H9 (cell line): ENCODE results near the gene MYRIP. TPM values are rescaled to one million over a fixed set of nuclear protein-coding genes. Genes with fewer than 3 reads are reported as not detected.

Source experiments
- DNase-seq: peaks from one replicate; pipeline ENCODE4 v3.0.0-alpha.2; 2017
- H2AFZ ChIP-seq: one replicate; pipeline ENCODE4 v1.6.1; 2013; ENCODE audit warnings: mild to moderate bottlenecking, low read length, control low read depth, moderate library complexity
- H2AK5ac ChIP-seq: 2 replicates; pipeline ENCODE4 v1.6.1; 2013; ENCODE audit warnings: low read length, control low read depth, mixed read lengths; ENCODE audit not compliant: insufficient read length
- H2BK120ac ChIP-seq: one replicate; pipeline ENCODE4 v1.6.1; 2013; ENCODE audit warnings: low read depth, mild to moderate bottlenecking, low read length, control low read depth, inconsistent platforms; ENCODE audit not compliant: poor library complexity, severe bottlenecking
- H2BK12ac ChIP-seq: 2 replicates; pipeline ENCODE4 v1.6.1; 2013; ENCODE audit warnings: low read length, control low read depth, mixed read lengths, low read depth; ENCODE audit not compliant: insufficient read length
- H2BK15ac ChIP-seq: 2 replicates; pipeline ENCODE4 v1.6.1; 2013; ENCODE audit warnings: low read depth, low read length, control low read depth
- H2BK20ac ChIP-seq: one replicate; pipeline ENCODE4 v1.6.1; 2013; ENCODE audit warnings: low read depth, mild to moderate bottlenecking, low read length, control low read depth, inconsistent platforms; ENCODE audit not compliant: poor library complexity, severe bottlenecking
- H2BK5ac ChIP-seq: 2 replicates; pipeline ENCODE4 v1.6.1; 2013; ENCODE audit warnings: low read length, control low read depth, mixed read lengths; ENCODE audit not compliant: insufficient read length
- H3K14ac ChIP-seq: 2 replicates; pipeline ENCODE4 v1.6.1; 2013; ENCODE audit warnings: low read length, control low read depth; ENCODE audit not compliant: insufficient read depth
- H3K18ac ChIP-seq: 2 replicates; pipeline ENCODE4 v1.6.1; 2013; ENCODE audit warnings: low read depth, mild to moderate bottlenecking, mixed read lengths, low read length, control low read depth; ENCODE audit not compliant: insufficient read length
- H3K23ac ChIP-seq: 2 replicates; pipeline ENCODE4 v1.6.1; 2013; ENCODE audit warnings: low read length, control low read depth, mixed read lengths, low read depth; ENCODE audit not compliant: insufficient read length
- H3K23me2 ChIP-seq: 2 replicates; pipeline ENCODE4 v1.6.1; 2013; ENCODE audit warnings: low read depth, mild to moderate bottlenecking, mixed read lengths, low read length, control low read depth; ENCODE audit not compliant: insufficient read length, poor library complexity, severe bottlenecking
- H3K27ac ChIP-seq: 2 replicates; pipeline ENCODE4 v1.5.1; 2013; ENCODE audit warnings: low read length, control low read depth, mixed read lengths, low read depth; ENCODE audit not compliant: insufficient read length
- H3K27me3 ChIP-seq: 2 replicates; pipeline ENCODE4 v1.6.1; 2013; ENCODE audit warnings: low read length, control low read depth, inconsistent platforms; ENCODE audit not compliant: insufficient read depth
- H3K4ac ChIP-seq: 2 replicates; pipeline ENCODE4 v1.6.1; 2013; ENCODE audit warnings: low read depth, mild to moderate bottlenecking, control low read depth, inconsistent platforms, low read length, moderate library complexity
- H3K4me1 ChIP-seq: 2 replicates; pipeline ENCODE4 v1.6.1; 2013; ENCODE audit warnings: low read length, control low read depth, inconsistent platforms; ENCODE audit not compliant: insufficient read depth
- H3K4me2 ChIP-seq: 2 replicates; pipeline ENCODE4 v1.6.1; 2013; ENCODE audit warnings: low read length, control low read depth, mixed read lengths; ENCODE audit not compliant: insufficient read length, insufficient read depth
- H3K56ac ChIP-seq: 2 replicates; pipeline ENCODE4 v1.6.1; 2013; ENCODE audit warnings: low read depth, mild to moderate bottlenecking, mixed read lengths, low read length, control low read depth; ENCODE audit not compliant: insufficient read length
- H3K79me1 ChIP-seq: 2 replicates; pipeline ENCODE4 v1.6.1; 2013; ENCODE audit warnings: low read depth, mild to moderate bottlenecking, moderate library complexity, low read length, control low read depth, inconsistent platforms; ENCODE audit not compliant: insufficient read depth, poor library complexity, severe bottlenecking
- H3K79me2 ChIP-seq: 2 replicates; pipeline ENCODE4 v1.6.1; 2013; ENCODE audit warnings: low read length, control low read depth, inconsistent platforms; ENCODE audit not compliant: insufficient read depth
- H3K9ac ChIP-seq: 2 replicates; pipeline ENCODE4 v1.6.1; 2013; ENCODE audit warnings: low read length, control low read depth, mixed read lengths; ENCODE audit not compliant: insufficient read length; ENCODE audit errors: extremely low read depth
- H3K9me3 ChIP-seq: one replicate; pipeline ENCODE4 v1.6.1; 2013; ENCODE audit warnings: low read depth, low read length, inconsistent platforms; ENCODE audit not compliant: control insufficient read depth
- H3T11ph ChIP-seq: one replicate; pipeline ENCODE4 v1.6.1; 2013; ENCODE audit warnings: mild to moderate bottlenecking, low read length, control low read depth, inconsistent platforms
- H4K20me1 ChIP-seq: one replicate; pipeline ENCODE4 v1.6.1; 2013; ENCODE audit not compliant: control insufficient read depth, insufficient read length, insufficient read depth
- H4K5ac ChIP-seq: 2 replicates; pipeline ENCODE4 v1.6.1; 2013; ENCODE audit warnings: low read depth, mild to moderate bottlenecking, mixed read lengths, low read length, control low read depth; ENCODE audit not compliant: insufficient read length
- H4K8ac ChIP-seq: replicated peaks from 2 replicates; pipeline ENCODE4 v1.6.1; 2013; ENCODE audit warnings: low read length, control low read depth, mixed read lengths, low read depth; ENCODE audit not compliant: insufficient read length
- H4K91ac ChIP-seq: 2 replicates; pipeline ENCODE4 v1.6.1; 2013; ENCODE audit warnings: low read depth, mild to moderate bottlenecking, moderate library complexity, mixed read lengths, low read length, control low read depth; ENCODE audit not compliant: insufficient read length
- H3K27ac Mint-ChIP-seq, 3 experiments: 2 replicates in 2 of 3; 3 replicates in 1 of 3; pipeline ENCODE4 v1.8.0; 2020 to 2021; ENCODE audit warnings: mixed read lengths in 3 of 3, mild to moderate bottlenecking in 1 of 3, moderate library complexity in 1 of 3
- H3K27me3 Mint-ChIP-seq: 2 replicates; pipeline ENCODE4 v1.8.0; 2021; ENCODE audit warnings: low read depth, mild to moderate bottlenecking, moderate library complexity, mixed read lengths
- H3K36me3 Mint-ChIP-seq, 3 experiments: 2 replicates in 2 of 3; 3 replicates in 1 of 3; pipeline ENCODE4 v1.8.0; 2020 to 2021; ENCODE audit warnings: low read depth in 3 of 3, mixed read lengths in 3 of 3; ENCODE audit not compliant: insufficient read depth in 1 of 3
- H3K4me1 Mint-ChIP-seq, 2 experiments: 2 replicates each; pipeline ENCODE4 v1.8.0; 2020; ENCODE audit warnings: mixed read lengths in 2 of 2
- H3K4me3 Mint-ChIP-seq, 2 experiments: 2 replicates in 1 of 2; 3 replicates in 1 of 2; pipeline ENCODE4 v1.8.0; 2020 to 2021; ENCODE audit warnings: mild to moderate bottlenecking in 2 of 2, mixed read lengths in 2 of 2, moderate library complexity in 1 of 2
- H3K9me3 Mint-ChIP-seq, 2 experiments: 2 replicates in 1 of 2; 3 replicates in 1 of 2; pipeline ENCODE4 v1.8.0; 2020; ENCODE audit warnings: mild to moderate bottlenecking in 2 of 2, mixed read lengths in 2 of 2, moderate library complexity in 1 of 2
- WGBS: extraction: QIAGEN DNeasy Blood & Tissue Kit; methylation state at CpG from one replicate; pipeline ENCODE4 v1.1.7; 2013; ENCODE audit warnings: missing lambda C conversion rate, low lambda C conversion rate, mixed read lengths; ENCODE audit not compliant: insufficient read length; ENCODE audit errors: extremely low coverage; 5-methylcytosine and 5-hydroxymethylcytosine counted together
- total RNA-seq: library from RNA; stranded (reverse); gene quantifications from 2 replicates; pipeline ENCODE4 v1.2.1, GENCODE V29; 2021
- TF ChIP-seq, protein P1 (sequence below): fragments of 200-600 bp; sonication (generic); conservative IDR thresholded peaks from 3 replicates; pipeline ENCODE4 v1.8.0; 2021; ENCODE audit warnings: antibody characterized with exemption, mild to moderate bottlenecking

MYRIP gene
- total RNA-seq, 1 experiment from 2014 or later, result 1.8 TPM

DNA sequence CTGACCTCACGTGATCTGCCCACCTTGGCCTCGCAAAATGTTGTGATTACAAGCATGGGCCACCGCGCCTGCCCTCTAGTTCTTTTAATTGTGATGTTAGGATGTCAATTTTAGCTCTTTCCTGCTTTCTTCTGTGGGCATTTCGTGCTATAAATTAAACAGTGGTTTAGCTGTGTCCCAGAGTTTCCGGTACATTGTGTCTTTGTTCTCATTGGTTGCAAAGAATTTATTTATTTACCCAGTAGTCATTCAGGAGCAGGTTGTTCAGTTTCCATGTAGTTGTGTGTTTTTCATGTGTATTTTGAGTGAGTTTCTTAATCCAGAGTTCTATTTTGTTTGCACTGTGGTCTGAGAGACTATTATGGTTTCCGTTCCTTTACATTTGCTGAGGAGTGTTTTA, 30.1 kb downstream of the MYRIP start:
- H4K20me1 ChIP-seq, result no peaks in the 10 kb centered on the region
- Mint-ChIP-seq H3K27ac (no peak overlapping the region), H3K27me3 (peaks cover 3% of the 10 kb centered on the region), H3K4me1 (no peaks in the 10 kb centered on the region), H3K36me3 (peaks cover 0 to 4% (median 0%) of the 10 kb centered on the region in 3 experiments; a peak in 2 of 7 replicates), H3K9me3 (peaks cover 8 to 11% of the 10 kb centered on the region in 2 experiments; a peak in 4 of 5 replicates), H3K4me3 (no peak overlapping the region)
- H2BK12ac ChIP-seq, result no peak overlapping the region
- WGBS, result no CpG with 5 or more reads among the region's 7 CpGs
- no peak overlapping the region for H2BK5ac ChIP-seq
- H4K8ac ChIP-seq, result no peak overlapping the region
- H2AK5ac ChIP-seq, result no peak overlapping the region
- DNase-seq, result no peak
- H3K9me3 ChIP-seq, result no peaks in the 10 kb centered on the region
- no peak overlapping the region for H2BK120ac ChIP-seq
- H3K79me1 ChIP-seq, result no peaks in the 10 kb centered on the region
- H3K56ac ChIP-seq, result no peak overlapping the region
- no peak overlapping the region for H4K5ac ChIP-seq
- no peak overlapping the region for H3K4ac ChIP-seq
- no peak overlapping the region for H4K91ac ChIP-seq
- H2AFZ ChIP-seq, result no peak overlapping the region
- no peak overlapping the region for H3T11ph ChIP-seq
- TF ChIP-seq, protein P1, sequence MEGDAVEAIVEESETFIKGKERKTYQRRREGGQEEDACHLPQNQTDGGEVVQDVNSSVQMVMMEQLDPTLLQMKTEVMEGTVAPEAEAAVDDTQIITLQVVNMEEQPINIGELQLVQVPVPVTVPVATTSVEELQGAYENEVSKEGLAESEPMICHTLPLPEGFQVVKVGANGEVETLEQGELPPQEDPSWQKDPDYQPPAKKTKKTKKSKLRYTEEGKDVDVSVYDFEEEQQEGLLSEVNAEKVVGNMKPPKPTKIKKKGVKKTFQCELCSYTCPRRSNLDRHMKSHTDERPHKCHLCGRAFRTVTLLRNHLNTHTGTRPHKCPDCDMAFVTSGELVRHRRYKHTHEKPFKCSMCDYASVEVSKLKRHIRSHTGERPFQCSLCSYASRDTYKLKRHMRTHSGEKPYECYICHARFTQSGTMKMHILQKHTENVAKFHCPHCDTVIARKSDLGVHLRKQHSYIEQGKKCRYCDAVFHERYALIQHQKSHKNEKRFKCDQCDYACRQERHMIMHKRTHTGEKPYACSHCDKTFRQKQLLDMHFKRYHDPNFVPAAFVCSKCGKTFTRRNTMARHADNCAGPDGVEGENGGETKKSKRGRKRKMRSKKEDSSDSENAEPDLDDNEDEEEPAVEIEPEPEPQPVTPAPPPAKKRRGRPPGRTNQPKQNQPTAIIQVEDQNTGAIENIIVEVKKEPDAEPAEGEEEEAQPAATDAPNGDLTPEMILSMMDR, result no peak
- H3K27ac ChIP-seq, result no peak overlapping the region
- no peak overlapping the region for H3K14ac ChIP-seq
- no peaks in the 10 kb centered on the region for H3K27me3 ChIP-seq
- H3K18ac ChIP-seq, result no peak overlapping the region
- H3K79me2 ChIP-seq, result no peaks in the 10 kb centered on the region
- no peaks in the 10 kb centered on the region for H3K23me2 ChIP-seq
- H3K4me1 ChIP-seq, result no peaks in the 10 kb centered on the region
- H2BK20ac ChIP-seq, result no peak overlapping the region
- no peak overlapping the region for H3K9ac ChIP-seq
- no peak overlapping the region for H2BK15ac ChIP-seq
- no peak overlapping the region for H3K23ac ChIP-seq
- no peak overlapping the region for H3K4me2 ChIP-seq
